NCI-H187 (cell line): ENCODE results near the gene TMEM89.

Experiments used
- DNase-seq, 2 experiments: peaks; one replicate each; lab custom pipeline; 2025; lab: John Stamatoyannopoulos, UW

Gene TMEM89, protein sequence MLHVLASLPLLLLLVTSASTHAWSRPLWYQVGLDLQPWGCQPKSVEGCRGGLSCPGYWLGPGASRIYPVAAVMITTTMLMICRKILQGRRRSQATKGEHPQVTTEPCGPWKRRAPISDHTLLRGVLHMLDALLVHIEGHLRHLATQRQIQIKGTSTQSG

DNA sequence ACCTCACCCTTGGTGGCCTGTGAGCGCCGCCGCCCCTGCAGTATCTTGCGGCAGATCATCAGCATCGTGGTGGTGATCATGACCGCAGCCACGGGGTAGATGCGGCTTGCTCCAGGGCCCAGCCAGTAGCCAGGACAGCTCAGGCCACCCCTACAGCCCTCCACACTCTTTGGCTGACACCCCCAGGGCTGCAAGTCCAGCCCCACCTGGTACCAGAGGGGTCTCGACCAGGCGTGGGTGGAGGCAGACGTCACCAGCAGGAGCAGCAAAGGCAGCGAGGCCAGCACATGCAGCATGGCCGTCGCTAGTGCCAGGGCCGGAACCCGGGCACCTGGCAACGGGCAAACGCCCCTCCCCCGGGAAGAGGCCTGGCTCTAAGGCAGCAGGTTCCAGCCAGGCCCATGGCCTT lies at the start of gene TMEM89:
TSS of gene TMEM89 (minus strand) at position 309 of the 409 bp plus-strand sequence. CDS start at position 296, 13 bp downstream.
- no peak for DNase-seq

DNA sequence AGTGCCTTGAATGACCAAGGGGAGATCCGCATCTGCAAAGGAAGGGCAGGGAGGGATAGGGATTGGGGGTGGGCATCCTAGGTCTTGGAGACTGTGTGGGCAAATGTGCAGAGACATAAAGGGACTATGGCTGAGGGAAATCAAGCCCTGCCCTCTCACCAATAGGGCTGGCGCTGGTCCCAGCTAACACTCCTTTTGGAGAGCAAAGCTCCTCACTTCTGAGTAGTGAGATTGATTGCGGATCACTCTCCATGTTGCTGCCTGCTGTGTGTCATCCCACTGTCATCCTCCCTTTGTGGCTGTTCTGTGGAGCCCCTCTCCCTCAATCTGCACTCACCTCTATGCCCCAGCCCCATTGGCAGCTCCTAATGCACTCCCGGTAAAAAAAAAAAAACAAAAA lies 43.4 kb upstream of the TMEM89 start:
- DNase-seq = no peak

DNA sequence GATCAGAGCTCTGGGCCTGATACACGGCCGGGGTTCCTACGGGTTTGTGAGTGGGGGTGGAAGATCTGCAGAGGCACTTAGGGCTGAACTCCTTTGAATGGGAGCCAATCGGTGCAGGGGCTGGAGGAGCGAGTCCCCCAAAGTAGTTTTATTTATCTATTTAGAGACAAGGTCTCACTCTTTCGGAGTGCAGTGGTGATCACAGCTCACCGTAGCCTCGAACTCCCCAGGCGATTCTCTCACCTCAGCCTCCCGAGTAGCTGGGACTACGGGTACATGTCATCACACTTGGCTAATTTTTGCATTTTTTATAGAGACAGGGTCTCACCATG lies 42.7 kb upstream of the TMEM89 start:
- DNase-seq = no peak

DNA sequence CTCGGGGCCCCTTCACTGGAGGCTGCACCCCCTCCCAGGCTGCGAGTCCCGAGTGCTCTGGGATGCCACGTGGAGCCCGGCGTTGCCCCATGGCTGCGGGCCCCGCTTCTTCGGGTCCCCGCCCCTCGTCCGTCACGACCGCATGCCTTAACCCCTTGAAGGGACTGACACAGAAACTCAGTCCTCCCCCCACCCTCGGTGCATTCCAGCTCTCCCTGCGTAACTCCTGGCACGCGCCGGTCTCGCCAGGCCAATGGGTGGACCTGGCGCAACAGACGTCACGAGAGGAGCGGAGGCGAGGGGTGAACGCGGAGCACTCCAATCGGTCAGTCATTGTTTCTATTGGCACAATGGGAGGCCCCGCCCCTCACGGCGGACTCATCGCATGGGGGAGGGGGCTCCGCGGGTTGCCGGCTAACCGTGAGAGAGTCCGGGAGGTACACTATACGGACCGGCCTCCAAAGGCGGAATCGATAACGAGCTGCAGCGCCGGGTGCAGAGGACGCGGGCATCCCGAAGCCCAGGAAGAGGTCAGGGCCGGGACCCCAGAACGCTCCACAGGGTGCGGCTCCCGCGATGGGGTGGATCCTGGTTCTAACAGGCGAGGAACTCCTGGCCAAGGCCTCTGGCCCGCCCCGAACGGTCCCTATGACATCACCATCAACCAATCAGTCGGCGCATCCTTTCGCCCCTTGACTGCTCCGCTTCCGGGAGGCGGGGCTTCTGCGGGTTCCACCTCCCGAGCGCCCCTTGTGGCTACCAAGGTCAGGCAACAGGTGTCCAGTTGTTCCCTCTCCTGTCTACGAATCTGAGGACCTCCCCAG lies 42.1 kb upstream of the TMEM89 start:
- peak; percentile 91 to 94 for DNase-seq

DNA sequence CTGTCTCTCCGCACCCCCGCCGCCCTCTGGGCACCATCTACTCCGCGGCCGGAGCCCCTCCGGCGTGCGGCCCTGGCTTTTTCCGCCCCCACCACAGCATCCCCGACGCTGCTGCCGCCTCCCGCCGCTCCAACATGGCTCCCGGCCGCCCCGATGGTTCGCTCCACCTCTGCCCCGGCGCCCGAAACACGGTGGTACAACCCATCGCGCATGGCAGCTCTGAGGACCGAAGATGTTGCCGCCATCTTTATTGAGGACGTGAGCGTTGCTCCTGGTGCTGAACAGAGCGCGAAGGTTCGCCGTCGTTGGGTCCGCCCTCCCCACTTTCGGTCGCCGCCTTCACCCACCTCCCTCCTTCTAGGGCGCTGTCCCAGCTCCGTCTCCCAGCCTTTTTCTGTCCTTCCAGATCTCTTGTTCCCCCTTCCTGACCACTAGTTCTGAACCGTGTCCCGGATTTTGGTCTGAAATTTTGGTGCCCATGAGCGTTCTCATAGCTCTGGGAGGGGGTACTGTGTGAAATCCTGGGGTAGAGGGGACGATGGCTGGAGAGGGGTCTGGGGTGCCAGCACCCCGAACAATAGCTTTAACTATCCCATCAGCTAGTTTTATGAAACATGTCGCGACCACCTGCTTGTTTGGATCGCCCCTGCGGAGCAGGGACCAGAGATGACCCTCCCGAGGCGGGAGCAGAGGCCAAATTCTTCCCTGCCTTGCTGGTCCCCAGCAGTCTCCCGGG lies 41.4 kb upstream of the TMEM89 start, which contains the start of gene CELSR3:
TSS of gene CELSR3 (minus strand) at position 134 of the 736 bp plus-strand sequence. CDS start 252 bp downstream, outside the sequence.
- DNase-seq = peak; percentile 25 to 75

DNA sequence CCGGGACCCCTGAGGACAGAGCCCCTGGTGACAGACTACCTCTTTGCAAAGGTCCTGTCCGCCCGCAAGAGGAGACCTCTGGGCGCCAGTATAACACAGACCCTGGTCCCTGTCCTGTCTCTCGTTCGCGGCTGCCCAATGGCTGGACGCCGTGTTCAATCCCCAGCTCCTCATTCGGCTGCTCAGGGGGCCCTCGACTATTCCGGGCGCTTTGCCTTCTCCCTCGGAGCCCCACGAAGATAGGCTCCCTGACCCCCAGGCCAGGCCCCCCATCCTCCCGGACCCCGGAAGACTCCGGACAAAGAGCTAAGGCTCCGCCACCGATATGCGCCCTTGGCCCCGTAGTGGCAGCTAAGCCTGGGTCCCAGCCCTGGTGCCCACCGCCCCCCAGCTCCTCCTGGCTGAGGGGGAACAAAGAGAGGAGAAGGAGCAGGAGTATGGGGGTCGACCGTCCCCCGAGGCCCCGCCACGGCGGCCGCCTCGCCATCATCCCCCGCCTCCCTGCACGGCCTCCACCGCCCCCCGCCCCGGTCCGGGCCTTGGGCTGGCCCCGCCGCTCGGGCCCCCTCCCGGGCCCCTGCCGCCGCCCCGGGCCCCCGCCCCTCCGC lies 40.7 kb upstream of the TMEM89 start:
- no peak for DNase-seq

DNA sequence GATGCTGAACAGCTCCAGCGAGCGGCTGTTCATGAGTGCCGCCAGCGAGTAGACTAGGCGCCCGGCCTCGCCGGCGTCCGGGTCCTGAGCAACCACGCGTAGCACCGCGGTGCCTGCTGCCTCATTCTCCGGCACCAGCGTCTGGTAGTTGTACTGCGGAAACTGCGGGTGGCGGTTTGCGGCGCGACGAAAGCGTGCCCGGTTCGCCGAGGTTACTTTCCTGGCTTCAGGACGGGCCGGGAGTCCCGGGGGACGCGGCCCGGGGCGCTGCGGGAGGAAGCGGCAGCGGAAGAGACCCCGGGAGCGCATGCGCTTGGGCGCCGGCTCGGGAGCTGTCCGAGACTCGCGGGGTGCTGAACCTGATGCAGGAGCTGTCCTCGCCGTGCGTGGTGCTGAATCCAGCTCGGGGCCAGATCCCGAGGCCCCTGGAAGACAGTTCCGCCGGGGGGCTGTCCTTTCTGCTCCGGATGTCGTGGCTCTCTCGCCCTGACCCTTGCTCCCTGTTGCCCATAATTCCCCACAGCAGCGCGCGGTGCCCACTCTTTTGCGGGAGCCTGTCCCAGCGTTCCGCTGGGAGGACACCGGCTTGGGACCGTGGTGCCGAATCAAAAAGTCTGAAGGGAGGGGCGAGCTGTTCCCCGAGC lies 40.1 kb upstream of the TMEM89 start:
- DNase-seq = no peak

DNA sequence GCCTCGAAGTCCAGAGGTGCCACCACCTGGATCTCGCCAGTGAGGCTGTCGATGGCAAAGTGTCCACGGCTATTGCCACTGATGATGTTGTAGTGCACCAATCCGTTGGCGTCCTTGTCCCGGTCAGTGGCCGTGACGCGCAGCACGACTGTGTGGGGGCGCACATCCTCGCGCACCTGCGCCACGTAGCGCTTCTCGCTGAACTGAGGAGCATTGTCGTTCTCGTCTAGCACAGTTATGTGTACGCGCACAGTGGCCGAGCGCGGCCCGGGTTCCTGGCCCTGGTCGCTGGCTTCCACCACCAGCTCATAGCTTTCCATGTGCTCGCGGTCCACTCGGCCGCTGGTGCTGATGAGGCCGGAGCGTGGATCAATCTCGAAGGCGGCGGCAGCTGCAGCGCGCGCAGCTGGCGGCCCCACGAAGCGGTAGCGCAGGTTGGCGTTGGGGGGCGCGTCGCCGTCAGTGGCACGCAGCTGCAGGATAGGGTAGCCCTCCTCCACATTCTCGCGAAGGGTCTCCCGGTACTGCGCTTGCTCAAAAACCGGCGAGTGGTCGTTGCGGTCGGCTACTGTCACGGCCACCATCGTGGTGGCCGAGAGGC lies 39.3 kb upstream of the TMEM89 start:
- DNase-seq = no peak

DNA sequence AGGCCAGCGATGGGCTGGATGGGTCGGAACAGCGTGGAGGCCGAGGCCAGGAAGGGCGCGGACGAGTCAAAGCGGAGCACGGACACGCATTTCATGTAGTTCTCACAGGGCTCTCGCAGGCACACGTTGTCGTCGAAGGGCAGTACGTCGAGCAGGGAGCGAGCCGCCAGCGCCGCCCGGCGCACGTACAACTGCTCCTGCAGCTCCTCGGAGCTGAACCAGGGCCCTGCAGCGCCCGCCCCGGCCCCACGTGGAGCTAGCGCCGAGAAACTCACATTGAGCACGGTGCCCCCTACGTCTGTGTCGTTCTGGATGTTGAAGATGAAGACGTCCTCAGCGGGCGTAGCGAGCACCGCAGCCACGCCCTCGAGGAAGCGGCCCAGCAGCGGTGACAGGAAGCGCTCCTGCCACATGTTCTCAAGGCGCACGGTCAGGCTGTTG lies 35.3 kb upstream of the TMEM89 start:
- DNase-seq = no peak

DNA sequence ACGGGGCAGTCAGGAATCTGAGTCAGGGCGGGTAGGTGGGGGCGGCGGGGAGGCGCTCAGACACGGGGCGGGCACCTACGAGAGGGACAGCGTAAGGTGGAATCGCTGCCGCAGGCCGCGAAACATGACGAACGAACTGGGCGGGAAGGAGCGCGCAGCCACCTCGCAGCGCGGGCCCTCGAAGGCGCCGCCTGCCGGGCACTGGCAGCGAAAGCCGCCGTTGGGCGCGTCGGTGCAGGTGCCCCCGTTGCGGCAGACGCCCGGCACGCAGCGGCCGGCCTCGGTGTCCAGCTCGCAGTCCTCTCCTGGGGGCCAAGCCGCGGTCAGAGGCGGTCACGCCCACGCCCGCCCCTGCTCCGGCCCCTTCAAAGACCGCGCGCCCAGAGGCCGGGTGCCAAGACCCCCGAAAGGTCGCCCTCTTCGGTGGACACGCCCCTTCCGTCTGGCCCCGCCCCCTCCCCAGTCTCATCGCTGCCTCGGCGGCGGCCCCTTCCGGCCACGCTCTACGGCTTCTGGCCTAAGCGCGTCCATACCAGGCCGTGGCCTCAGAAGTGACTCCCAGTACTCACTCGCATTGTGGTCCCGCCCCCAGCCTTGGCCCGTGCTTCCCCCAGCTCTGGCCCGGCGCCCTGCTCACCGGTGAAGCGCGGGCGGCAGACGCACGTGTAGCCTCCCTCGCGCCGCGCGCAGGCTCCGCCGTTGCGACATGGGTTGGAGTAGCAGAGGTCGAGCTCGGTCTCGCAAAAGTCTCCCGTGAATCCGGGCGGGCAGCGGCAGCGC lies 34.7 kb upstream of the TMEM89 start:
- DNase-seq = no peak

DNA sequence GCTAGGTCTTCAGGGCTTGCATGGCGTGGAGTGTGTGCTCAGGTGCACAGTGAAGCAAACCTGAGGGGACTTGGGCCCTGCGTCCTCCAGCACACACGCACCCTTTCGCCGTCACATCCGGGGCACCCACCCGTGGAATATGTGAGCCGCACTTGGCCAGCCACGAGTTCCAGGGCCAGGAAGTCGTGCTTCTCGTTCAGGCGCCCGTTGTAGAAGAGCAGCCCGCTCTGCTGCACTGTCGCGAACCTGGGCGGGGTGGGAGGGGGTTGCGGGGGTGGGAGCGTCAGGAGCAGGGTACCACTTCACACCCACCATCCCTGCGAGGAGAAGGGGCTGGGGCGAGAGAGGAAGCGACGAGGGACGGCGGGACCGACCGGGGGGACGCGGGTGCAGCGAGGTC lies 34.0 kb upstream of the TMEM89 start:
- DNase-seq = no peak

DNA sequence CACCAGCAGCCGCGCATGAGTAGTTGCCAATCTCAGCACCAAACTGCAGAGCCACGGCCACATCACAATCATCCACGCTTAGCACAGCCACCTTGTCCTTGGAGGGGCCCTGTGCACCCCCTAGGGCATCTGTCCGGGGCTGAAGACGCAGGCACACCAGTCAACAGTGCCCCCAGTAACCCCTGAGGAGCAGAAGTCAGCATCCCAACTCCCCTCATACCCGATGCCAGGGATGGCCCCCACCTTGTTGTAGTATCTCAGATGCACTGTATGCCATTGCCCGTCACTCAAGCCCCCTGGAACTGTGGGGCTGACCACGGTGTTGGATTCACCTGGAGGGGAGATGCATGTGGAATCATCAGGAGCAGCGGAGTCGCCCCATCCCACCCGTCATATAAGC lies 33.5 kb upstream of the TMEM89 start:
- no peak for DNase-seq

DNA sequence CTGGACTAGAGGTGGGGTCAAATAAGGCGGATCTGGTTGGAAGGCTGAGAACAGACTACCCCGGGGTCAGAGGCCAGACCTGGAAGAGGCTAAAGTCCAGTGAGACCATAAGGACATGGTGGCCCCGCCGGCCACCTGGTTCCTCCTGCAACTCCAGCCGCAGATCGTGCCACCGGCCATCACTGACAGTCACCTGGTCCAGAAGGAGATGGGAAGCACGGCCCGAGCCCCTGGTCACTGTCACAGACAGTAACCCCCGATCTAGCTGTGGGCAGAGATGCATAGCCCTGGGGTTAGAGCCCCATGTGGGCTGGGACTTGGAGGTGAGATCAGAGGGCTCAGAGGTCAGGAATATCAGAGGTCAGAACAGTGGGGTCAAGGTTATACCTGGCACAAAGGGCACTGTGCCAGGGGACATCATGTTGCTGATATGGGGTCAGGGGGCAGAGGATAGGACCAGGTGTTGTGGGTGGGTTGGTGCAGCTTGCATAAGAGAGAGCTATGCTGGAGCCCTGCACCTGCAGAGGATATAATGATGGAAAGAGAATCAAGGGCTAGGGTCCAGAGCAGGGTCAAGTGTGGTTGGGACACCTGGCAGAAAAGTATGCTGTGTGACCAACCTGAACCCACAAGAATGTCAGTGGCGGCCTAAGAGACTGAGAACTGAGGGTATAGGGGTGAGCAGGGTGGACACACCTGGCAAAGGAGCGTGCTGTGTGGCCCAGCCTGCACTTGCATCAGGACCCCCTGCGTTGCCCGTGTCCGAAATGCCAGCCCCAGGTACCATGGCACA lies 31.6 kb upstream of the TMEM89 start:
- DNase-seq = no peak

DNA sequence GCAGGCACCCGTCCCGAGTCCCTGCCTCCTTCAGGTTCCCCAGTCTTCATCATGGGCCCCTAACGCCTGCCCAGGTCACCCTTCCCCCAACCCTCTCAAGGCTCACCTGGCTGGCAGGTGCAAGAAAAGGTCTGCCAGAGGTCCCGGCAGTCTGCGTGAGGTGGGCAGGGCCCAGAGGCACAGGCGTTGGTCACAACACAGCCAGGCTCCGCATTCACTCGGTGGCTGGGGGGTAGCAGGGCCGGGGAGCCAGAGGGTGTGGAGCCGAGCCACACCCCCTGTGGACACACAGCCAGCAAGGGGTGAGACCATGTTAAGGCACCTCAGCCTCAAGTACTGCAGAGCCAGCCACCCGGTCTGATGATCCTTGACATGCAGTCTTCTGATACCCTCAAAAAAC lies 30.2 kb upstream of the TMEM89 start:
- no peak for DNase-seq

DNA sequence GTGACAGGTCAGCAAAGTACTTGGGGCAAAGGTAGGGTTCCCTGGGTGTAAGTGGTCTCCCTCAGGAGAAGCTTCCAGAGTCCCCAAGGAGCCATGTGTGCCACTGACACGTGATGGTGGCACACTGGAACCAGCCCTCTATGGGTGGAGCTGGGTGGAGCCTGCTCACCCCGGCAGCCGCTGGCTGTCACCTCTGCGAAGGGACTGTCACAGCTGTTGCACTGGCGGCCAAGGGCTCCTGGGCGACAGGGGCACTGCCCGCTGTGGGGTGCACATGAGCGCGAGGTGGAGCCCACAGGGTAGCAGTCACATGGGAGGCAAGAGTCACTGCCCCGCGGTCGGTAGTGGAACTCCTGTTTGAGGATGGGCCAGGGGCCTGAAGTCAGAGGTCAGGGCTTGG lies 29.2 kb upstream of the TMEM89 start:
- no peak for DNase-seq

DNA sequence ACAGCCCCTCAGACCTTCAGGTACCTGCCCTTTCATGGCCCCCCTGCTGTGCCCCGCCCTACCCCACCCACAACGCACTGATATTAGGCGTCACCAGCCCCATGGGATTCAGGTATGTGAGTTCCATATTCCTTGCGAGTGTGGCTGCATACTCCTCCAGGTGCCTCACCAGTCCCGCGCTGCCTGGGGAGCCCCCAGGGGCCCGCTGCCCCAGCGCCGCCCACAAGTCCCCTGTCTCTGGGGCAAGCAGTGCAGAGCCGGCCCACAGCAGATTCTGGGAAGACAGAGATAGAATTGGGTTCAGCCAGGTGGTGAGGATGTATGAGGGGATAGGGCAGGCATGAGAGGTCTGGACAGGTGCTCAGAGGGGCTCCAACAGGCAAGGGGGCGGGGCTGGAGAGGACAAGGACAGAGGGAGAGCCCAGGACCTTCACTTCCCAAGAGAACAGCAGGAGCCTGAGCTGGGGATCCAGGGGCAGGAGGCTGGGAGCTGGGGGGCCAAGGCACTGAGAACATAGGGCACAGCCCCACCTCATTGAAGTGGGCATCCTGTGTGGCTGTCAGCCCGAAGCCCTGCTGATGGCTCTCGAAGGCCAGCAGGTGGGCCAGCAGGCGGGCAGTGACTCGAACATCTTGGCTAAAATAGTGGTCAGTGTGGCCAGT lies 26.8 kb upstream of the TMEM89 start:
- DNase-seq = no peak

DNA sequence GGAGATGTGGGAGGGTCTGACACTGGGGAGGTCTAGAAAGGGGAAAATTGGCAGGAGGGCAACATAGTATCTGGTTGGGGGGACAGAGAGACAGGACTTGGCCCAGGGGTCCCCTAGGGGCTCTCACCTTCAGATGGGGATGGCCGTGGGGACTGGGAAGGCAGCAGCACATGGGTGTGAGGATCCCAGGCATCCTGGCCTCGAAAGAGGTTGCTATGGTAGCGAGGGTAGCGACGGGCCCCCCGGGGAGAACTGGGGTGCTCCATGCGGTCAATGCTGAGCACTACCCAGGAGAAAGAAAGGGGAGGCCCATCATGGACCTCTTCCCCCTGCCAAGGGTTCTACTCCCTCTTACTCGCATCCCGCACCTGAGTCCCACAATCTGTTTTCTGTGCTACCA lies 26.1 kb upstream of the TMEM89 start:
- DNase-seq = no peak

DNA sequence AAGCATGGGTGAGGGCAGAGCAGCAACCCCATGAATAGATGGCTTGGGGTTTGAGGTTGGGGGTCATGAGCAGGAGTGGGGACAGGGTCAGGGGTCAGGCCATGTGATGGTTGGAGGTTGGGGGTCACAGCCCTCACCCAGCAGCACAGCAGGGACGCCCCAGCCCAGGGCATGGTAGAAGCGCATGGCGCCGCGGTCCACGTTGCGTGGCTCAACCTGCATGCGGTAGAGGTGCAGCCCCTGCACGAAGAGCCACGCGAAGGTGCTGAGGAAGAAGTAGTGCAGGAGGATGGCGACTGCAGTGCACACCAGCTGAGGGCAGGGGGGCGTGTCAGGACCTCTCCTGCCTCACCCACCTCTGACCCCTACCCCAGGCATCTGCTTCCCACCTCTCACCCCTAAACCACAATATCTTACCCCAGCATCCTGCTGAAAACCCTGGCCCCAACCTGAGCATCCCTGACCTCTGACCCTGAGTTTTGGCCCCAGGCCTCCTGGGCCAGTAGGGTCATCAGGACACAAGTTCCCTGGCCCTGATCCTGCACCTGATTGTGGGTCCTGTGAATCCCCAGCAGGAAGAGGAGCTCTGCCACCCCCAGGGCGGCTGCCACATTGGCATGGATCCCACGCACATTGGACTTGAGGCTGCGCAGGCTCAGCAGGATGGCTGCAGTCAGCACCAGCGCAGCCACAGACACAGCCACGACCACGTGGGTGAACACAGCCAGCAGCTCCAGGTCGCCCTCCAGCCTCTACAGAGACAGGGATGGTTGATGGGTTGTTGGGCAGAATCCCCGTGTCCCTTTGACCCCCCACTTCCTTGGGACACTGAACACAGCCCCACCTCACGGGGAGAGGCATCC lies 23.6 kb upstream of the TMEM89 start:
- DNase-seq = no peak
